ENCODE results near the gene DKK2.

DNA sequence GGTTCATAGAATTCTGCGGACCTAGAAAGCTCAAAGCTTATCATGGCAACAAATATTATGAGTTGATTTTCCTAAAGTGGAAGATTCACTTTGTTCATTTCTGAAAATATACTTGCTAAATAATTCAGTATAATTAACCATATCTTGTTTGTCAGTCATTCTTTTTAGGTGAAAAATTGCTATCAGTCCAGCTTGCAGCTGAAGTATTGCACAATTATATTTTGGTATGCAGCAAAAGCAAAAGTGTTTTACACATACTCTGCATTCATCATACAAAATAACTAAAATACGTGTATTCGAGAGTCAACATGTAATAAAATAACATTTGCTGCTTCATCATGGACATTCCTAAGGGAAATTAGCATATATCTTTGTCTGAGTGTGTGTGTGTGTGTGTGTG is 24.8 kb downstream of the DKK2 start:
- no peak for TF ChIP-seq POLR2AphosphoS5 (IDR thresholded peaks at IDR 0.05)
- TF ChIP-seq, protein P1, sequence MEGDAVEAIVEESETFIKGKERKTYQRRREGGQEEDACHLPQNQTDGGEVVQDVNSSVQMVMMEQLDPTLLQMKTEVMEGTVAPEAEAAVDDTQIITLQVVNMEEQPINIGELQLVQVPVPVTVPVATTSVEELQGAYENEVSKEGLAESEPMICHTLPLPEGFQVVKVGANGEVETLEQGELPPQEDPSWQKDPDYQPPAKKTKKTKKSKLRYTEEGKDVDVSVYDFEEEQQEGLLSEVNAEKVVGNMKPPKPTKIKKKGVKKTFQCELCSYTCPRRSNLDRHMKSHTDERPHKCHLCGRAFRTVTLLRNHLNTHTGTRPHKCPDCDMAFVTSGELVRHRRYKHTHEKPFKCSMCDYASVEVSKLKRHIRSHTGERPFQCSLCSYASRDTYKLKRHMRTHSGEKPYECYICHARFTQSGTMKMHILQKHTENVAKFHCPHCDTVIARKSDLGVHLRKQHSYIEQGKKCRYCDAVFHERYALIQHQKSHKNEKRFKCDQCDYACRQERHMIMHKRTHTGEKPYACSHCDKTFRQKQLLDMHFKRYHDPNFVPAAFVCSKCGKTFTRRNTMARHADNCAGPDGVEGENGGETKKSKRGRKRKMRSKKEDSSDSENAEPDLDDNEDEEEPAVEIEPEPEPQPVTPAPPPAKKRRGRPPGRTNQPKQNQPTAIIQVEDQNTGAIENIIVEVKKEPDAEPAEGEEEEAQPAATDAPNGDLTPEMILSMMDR (IDR thresholded peaks at IDR 0.05): no peak

Data from prostate gland (tissue), 2 donors.